ENCODE results near the gene GAST. TPM values are rescaled to one million over a fixed set of nuclear protein-coding genes. Genes with fewer than 3 reads are reported as not detected.

The GAST gene
- total and polyA plus RNA-seq, 2 of the 13 experiments (the other 11 are each of a cell fraction or from before 2014, with no cell fraction given), result 0.32 to 0.42 TPM

DNA sequence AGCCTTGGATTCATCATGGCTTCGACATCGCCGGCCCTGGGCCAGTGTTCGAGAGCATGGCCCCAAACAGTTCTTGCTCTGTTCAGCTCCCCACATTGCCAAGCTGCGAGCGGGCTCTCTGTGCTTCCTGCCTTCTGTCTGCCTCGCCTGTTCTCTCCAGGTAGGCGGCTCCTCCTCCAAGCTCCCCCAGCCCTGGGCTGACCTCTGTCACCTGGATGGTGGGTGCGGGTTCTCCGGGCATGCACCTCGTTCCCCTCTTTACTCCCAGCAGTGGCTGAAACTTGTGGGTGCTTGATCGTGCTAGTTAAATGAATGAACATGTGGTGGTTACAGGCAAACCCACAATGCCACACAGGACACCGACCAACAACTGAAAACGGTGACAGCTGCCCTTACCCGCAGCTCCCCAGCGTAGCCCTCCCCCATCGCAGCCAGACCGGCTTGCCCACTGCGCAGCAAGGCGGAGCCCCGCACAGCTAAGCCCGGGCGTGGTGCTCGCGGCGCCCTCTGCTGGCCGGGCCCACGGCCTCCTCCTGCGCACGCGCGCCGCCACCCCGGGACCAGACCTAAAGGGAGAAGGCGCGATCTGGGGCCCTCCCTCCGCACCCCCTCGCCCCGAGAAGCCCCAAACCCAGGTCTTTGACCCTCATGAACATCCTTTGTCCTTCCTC lies 46.4 kb upstream of the GAST start (continued):
- TF ChIP-seq, protein P1, sequence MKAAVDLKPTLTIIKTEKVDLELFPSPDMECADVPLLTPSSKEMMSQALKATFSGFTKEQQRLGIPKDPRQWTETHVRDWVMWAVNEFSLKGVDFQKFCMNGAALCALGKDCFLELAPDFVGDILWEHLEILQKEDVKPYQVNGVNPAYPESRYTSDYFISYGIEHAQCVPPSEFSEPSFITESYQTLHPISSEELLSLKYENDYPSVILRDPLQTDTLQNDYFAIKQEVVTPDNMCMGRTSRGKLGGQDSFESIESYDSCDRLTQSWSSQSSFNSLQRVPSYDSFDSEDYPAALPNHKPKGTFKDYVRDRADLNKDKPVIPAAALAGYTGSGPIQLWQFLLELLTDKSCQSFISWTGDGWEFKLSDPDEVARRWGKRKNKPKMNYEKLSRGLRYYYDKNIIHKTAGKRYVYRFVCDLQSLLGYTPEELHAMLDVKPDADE (CRISPR knock-in tag; IDR thresholded peaks at IDR 0.05), result no peak
- TF ChIP-seq, protein P2, sequence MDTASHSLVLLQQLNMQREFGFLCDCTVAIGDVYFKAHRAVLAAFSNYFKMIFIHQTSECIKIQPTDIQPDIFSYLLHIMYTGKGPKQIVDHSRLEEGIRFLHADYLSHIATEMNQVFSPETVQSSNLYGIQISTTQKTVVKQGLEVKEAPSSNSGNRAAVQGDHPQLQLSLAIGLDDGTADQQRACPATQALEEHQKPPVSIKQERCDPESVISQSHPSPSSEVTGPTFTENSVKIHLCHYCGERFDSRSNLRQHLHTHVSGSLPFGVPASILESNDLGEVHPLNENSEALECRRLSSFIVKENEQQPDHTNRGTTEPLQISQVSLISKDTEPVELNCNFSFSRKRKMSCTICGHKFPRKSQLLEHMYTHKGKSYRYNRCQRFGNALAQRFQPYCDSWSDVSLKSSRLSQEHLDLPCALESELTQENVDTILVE (CRISPR knock-in tag; IDR thresholded peaks at IDR 0.05), result peak; percentile 78; the same call in 1 of the 2 replicates
- TF ChIP-seq ZNF724P (CRISPR knock-in tag; IDR thresholded peaks at IDR 0.05; ENCODE audit: borderline replicate concordance) (peak; percentile 79), FOXP1 (IDR thresholded peaks at IDR 0.05) (no peak), FOXP1 (CRISPR knock-in tag; IDR thresholded peaks at IDR 0.05) (no peak), PLRG1 (conservative IDR thresholded peaks at IDR 0.05) (no peak), KLF12 (CRISPR knock-in tag; IDR thresholded peaks at IDR 0.05; ENCODE audit: borderline replicate concordance) (no peak), ZNF44 (CRISPR knock-in tag; IDR thresholded peaks at IDR 0.05) (no peak), ZNF563 (CRISPR knock-in tag; IDR thresholded peaks at IDR 0.05) (no peak), ZNF772 (CRISPR knock-in tag; IDR thresholded peaks at IDR 0.05) (peak; percentile 23; the same call in 1 of the 2 replicates), ZSCAN20 (CRISPR knock-in tag; IDR thresholded peaks at IDR 0.05; ENCODE audit: borderline replicate concordance) (no peak), MIER2 (CRISPR knock-in tag; IDR thresholded peaks at IDR 0.05) (0 out of 2 replicates have a peak, but pooled peaks have one; percentile 38), NR2F2 (IDR thresholded peaks at IDR 0.05; ENCODE audit: borderline replicate concordance, low read depth) (peak; percentile 32; the same call in 1 of the 2 replicates)
- TF ChIP-seq, protein P3, sequence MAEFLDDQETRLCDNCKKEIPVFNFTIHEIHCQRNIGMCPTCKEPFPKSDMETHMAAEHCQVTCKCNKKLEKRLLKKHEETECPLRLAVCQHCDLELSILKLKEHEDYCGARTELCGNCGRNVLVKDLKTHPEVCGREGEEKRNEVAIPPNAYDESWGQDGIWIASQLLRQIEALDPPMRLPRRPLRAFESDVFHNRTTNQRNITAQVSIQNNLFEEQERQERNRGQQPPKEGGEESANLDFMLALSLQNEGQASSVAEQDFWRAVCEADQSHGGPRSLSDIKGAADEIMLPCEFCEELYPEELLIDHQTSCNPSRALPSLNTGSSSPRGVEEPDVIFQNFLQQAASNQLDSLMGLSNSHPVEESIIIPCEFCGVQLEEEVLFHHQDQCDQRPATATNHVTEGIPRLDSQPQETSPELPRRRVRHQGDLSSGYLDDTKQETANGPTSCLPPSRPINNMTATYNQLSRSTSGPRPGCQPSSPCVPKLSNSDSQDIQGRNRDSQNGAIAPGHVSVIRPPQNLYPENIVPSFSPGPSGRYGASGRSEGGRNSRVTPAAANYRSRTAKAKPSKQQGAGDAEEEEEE (CRISPR knock-in tag; IDR thresholded peaks at IDR 0.05; ENCODE audit: borderline replicate concordance), result 0 out of 2 replicates have a peak, but pooled peaks have one; percentile 89
- TF ChIP-seq, protein P4, sequence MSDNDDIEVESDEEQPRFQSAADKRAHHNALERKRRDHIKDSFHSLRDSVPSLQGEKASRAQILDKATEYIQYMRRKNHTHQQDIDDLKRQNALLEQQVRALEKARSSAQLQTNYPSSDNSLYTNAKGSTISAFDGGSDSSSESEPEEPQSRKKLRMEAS (IDR thresholded peaks at IDR 0.05), result peak; percentile 74

Measured in HepG2 (cell line).